IgD-negative memory B cell (primary cell): ENCODE results near the gene RPL3. TPM values are rescaled to one million over a fixed set of nuclear protein-coding genes. Genes with fewer than 3 reads are reported as not detected.
A peak's percentile ranks its signal among the peaks of the same experiment; 100 is the strongest.

Experiments
- H3K27ac Mint-ChIP-seq, 3 donors: one replicate each; pipeline ENCODE4 v1.8.0; 2020 to 2022; ENCODE audit warnings: mild to moderate bottlenecking in 3 of 3, mixed read lengths in 3 of 3, moderate library complexity in 1 of 3
- H3K27me3 Mint-ChIP-seq: one replicate; pipeline ENCODE4 v1.8.0; 2021; ENCODE audit warnings: mixed read lengths
- H3K36me3 Mint-ChIP-seq: one replicate; pipeline ENCODE4 v1.8.0; 2020; ENCODE audit warnings: mild to moderate bottlenecking, mixed read lengths
- H3K4me1 Mint-ChIP-seq, 3 donors: one replicate each; pipeline ENCODE4 v1.8.0; 2020 to 2022; ENCODE audit warnings: mixed read lengths in 3 of 3, mild to moderate bottlenecking in 1 of 3
- H3K4me3 Mint-ChIP-seq, 4 donors: one replicate each; pipeline ENCODE4 v1.8.0; 2020 to 2022; ENCODE audit warnings: mild to moderate bottlenecking in 4 of 4, mixed read lengths in 4 of 4, moderate library complexity in 3 of 4
- H3K9me3 Mint-ChIP-seq, 3 donors: one replicate each; pipeline ENCODE4 v1.8.0; 2020 to 2021; ENCODE audit warnings: mixed read lengths in 3 of 3, mild to moderate bottlenecking in 1 of 3
- polyA plus RNA-seq: library from polyadenylated mRNA; unstranded; fragments of 300-500 nt; fragmentation: Illumina TruSeq; gene quantifications from one replicate; pipeline ENCODE4 v1.2.3, GENCODE V29; 2021

Gene RPL3
- polyA plus RNA-seq, 1 donor from 2014 or later: 4,030 TPM

DNA sequence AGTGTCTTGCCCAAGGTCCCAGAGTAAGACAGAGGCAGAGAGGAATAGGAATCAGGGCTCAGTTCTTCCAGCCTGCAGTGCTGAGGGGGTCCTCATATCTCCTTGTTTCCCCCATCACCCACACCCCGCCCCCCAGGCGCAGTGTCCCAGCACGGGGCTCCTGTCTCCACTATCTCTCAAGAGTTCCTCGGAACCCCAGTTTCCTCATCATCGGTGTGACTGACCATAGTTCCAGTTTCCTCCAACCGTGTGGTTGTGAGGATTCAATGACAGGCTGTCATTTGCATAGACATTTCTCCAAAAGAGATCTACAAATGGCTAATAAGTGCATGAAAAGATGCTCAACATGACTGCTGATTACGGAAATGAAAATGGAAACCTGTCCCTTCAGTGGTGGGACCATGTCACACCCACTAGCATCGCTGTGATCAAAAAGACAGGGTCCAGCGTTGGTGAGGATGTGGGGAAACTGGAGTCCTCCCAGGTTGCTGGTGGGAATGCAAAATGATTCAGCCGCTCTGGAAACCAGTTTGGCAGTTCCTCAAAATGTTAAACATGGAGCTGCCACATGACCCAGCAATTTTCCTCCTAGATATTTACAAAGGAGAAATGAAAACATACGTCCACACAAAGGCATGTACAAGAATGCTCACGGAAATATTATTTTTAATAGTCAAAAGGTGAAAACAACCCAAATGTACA, 42.8 kb downstream of the RPL3 start:
- Mint-ChIP-seq H3K4me3 (no peak overlapping the region), H3K27me3 (peaks cover 12% of the 10 kb centered on the region), H3K36me3 (no peaks in the 10 kb centered on the region), H3K27ac (no peak overlapping the region), H3K9me3 (peaks cover 2 to 6% (median 2%) of the 10 kb centered on the region in 3 donors), H3K4me1 (peaks cover 0 to 6% (median 6%) of the 10 kb centered on the region in 3 donors)

GRCh38 chr22:39275814-39276439, 43.5 kb downstream of the RPL3 start:
- Mint-ChIP-seq H3K27me3 (peaks cover 12% of the 10 kb centered on the region), H3K4me1 (peaks cover 0 to 6% (median 6%) of the 10 kb centered on the region in 3 donors), H3K4me3 (no peak overlapping the region), H3K27ac (no peak overlapping the region), H3K9me3 (peaks cover 2 to 6% (median 2%) of the 10 kb centered on the region in 3 donors), H3K36me3 (no peaks in the 10 kb centered on the region)

DNA sequence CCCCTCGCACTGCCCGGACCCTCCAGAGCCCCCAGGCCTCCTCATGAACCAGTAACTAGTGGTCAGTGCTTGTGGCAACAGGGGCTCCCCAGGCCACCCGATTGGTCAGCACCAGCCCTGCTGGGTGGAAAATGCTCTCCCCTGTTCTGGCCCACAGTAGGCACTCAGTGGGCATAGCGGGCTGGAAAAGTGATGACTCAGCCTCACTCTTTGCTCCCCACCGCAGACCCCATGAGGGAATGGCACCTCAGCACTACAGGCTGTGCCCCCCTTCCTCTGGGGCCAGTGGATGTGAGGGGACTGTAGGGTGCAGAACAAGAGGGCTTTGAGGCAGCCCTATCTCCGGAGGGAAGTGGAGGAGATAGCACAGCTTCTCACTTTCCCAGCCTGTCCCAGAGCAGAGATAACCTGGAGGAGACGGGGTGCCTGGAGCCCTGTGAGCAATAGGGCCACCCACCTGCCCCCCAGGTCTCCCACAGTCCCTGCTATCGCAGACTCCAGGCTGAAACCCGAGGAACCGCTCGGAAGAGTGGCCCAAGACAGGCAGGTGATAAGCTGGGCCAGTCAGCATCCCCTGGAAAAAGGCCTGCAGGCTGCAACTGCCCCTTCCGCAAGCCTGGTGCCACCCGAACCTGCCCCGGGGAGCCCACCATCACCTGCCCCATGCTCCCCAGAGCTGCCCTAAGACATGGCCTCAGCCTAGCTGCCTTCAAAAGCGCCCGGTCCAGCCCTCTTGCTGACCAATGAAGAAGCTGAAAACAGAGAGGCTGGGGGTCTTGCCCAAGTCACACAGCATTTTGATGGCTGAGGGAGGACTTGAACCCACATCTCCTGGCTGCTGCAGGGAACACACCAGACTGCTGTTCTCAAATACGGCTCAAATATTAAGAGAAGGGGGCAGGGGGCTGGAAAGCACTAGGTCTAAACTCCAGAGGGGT, 45.2 kb downstream of the RPL3 start:
- Mint-ChIP-seq H3K4me1 (peaks cover 0 to 6% (median 6%) of the 10 kb centered on the region in 3 donors), H3K4me3 (no peak overlapping the region), H3K9me3 (peaks cover 2 to 6% (median 2%) of the 10 kb centered on the region in 3 donors), H3K27me3 (peaks cover 6% of the 10 kb centered on the region), H3K36me3 (no peaks in the 10 kb centered on the region), H3K27ac (no peak overlapping the region)

GRCh38 chr22:39270792-39271191, 48.6 kb downstream of the RPL3 start:
- no peaks in the 10 kb centered on the region for H3K9me3 Mint-ChIP-seq
- H3K4me1 Mint-ChIP-seq: peaks cover 5 to 10% (median 6%) of the 10 kb centered on the region in 3 donors
- H3K36me3 Mint-ChIP-seq: peaks cover 1% of the 10 kb centered on the region
- no peak overlapping the region for H3K4me3 Mint-ChIP-seq
- peaks cover 4% of the 10 kb centered on the region for H3K27me3 Mint-ChIP-seq
- no peak overlapping the region for H3K27ac Mint-ChIP-seq

- Mint-ChIP-seq H3K4me3 (no peak overlapping the region), H3K27ac (no peak overlapping the region), H3K4me1 (peaks cover 5 to 10% (median 6%) of the 10 kb centered on the region in 3 donors), H3K9me3 (no peaks in the 10 kb centered on the region), H3K27me3 (peaks cover 4% of the 10 kb centered on the region), H3K36me3 (peaks cover 3% of the 10 kb centered on the region)
Observed at GRCh38 chr22:39270280-39270679, 49.1 kb downstream of the RPL3 start.

GRCh38 chr22:39269095-39269790, 50.2 kb downstream of the RPL3 start:
- Mint-ChIP-seq H3K9me3 (no peaks in the 10 kb centered on the region), H3K36me3 (peaks cover 3% of the 10 kb centered on the region), H3K4me1 (peaks cover 5 to 10% (median 6%) of the 10 kb centered on the region in 3 donors), H3K27ac (no peak overlapping the region), H3K27me3 (peaks cover 6% of the 10 kb centered on the region), H3K4me3 (no peak overlapping the region)

GRCh38 chr22:39268645-39269044, 50.8 kb downstream of the RPL3 start:
- Mint-ChIP-seq H3K36me3 (peaks cover 3% of the 10 kb centered on the region), H3K27me3 (peaks cover 8% of the 10 kb centered on the region), H3K4me3 (no peak overlapping the region), H3K9me3 (no peaks in the 10 kb centered on the region), H3K4me1 (peaks cover 5 to 10% (median 6%) of the 10 kb centered on the region in 3 donors), H3K27ac (no peak overlapping the region)

DNA sequence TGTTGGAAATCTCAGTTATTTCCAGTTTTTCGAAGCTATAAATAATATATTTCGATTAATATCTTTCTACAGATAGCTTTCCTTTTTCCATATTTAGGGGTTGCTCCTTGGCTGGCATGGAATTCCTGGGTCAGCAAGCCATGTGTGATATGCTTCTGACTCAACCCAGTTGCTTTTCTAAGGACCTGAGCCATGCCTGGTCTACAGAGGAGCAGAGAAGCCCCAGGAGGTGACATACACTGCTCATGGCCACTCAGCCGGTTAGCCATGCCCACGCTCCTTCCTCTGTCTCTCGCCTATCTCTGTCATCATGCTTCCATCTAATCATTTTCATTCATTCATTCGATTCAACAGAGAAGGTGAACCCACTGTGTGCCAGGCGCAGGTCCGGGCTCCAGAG, 51.4 kb downstream of the RPL3 start:
- peaks cover 3% of the 10 kb centered on the region for H3K36me3 Mint-ChIP-seq
- H3K4me1 Mint-ChIP-seq: peaks cover 5 to 10% (median 6%) of the 10 kb centered on the region in 3 donors
- no peaks in the 10 kb centered on the region for H3K9me3 Mint-ChIP-seq
- peaks cover 8% of the 10 kb centered on the region for H3K27me3 Mint-ChIP-seq
- H3K4me3 Mint-ChIP-seq: no peak overlapping the region
- no peak overlapping the region for H3K27ac Mint-ChIP-seq

DNA sequence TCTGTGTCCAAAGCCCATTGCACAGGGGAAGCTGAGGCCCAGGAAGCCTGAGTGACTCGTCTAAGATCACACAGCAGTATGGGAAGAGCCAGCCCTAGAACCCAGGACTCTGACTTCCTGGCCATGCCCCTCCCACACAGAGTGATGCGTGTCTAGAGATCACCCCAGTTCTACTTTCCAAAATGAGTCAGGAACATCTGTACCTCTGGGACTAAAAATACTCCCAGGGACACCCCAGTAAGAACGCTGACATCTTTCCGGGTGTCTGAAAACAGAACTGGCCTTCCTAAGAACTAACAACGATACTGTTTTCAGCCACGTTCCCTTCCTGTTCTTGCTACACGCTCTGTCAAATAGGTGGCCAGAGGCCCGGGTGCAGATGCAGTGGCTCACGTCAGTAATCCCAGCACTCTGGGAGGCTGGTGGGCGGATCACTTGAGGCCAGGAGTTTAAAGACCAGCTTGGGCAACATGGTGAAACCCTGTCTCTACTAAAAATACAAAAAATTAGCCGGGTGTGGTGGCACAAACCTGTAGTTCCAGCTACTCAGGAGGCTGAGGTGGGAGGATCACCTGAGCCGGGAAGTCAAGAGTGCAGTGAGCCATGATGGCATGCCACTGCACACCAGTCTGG, 52.9 kb downstream of the RPL3 start:
- Mint-ChIP-seq H3K27ac (peak overlapping the region in 2 of 3 donors; percentile 67 to 88), H3K36me3 (peaks cover 3% of the 10 kb centered on the region), H3K4me1 (peaks cover 5 to 10% (median 8%) of the 10 kb centered on the region in 3 donors), H3K4me3 (peak overlapping the region in 1 of 4 donors; percentile 49), H3K9me3 (peaks cover 0 to 4% (median 0%) of the 10 kb centered on the region in 3 donors), H3K27me3 (peaks cover 10% of the 10 kb centered on the region)

DNA sequence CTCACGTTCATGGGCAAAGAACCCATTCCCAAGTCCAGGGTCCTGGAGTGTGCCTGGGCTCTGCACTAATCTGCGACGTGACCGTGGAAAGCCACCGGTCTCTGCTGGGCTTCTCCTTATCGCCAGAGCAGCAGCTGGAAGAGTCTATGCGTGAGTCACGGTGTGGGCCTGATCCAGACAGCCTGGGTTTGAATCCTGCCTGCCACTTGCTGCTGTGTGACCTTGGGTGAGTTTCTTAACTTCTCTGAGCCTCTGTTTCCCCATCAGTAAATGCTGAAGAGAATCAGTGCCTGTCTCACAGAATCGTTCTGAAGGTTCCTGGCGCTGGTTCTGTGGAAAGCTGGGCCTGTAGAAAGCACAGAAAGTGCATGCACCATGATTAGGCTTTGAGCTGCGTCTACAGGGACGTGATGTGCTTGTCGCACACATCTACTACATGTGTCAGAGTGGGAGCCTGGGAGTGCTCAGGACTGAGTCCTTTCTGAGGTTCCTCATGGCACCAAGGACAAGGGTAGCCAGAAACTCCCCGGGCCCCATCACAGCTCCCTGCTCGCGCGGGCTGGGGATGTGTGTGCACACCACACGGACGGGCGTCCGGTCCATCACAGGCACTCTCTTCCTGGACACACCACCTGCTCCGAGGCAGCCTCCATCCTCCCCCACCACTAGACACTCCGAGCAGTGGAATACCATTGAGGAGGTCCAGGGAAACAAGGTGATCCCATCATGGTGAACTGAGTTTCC, 54.1 kb downstream of the RPL3 start:
- Mint-ChIP-seq H3K4me3 (peak overlapping the region in 1 of 4 donors; percentile 65), H3K27me3 (peaks cover 10% of the 10 kb centered on the region), H3K4me1 (peaks cover 5 to 10% (median 8%) of the 10 kb centered on the region in 3 donors)

GRCh38 chr22:39264349-39265038, 54.9 kb downstream of the RPL3 start:
- Mint-ChIP-seq H3K36me3 (peaks cover 5% of the 10 kb centered on the region), H3K9me3 (peaks cover 0 to 10% (median 3%) of the 10 kb centered on the region in 3 donors), H3K27ac (no peak overlapping the region), H3K27me3 (peaks cover 10% of the 10 kb centered on the region), H3K4me1 (peaks cover 5 to 10% (median 8%) of the 10 kb centered on the region in 3 donors), H3K4me3 (peak overlapping the region in 1 of 4 donors; percentile 45)

More for the DNA sequence above, 54.1 kb downstream of the RPL3 start:
- peaks cover 5% of the 10 kb centered on the region for H3K36me3 Mint-ChIP-seq
- H3K27ac Mint-ChIP-seq: peak overlapping the region in 1 of 3 donors; percentile 77
- H3K9me3 Mint-ChIP-seq: peaks cover 0 to 10% (median 3%) of the 10 kb centered on the region in 3 donors

GRCh38 chr22:39263626-39264348, 55.6 kb downstream of the RPL3 start:
- H3K4me3 Mint-ChIP-seq: no peak overlapping the region
- peaks cover 10% of the 10 kb centered on the region for H3K27me3 Mint-ChIP-seq

More at GRCh38 chr22:39263626-39264348, 55.6 kb downstream of the RPL3 start:
- Mint-ChIP-seq H3K9me3 (peaks cover 0 to 10% (median 3%) of the 10 kb centered on the region in 3 donors), H3K4me1 (peaks cover 5 to 10% (median 8%) of the 10 kb centered on the region in 3 donors), H3K27ac (no peak overlapping the region), H3K36me3 (peaks cover 5% of the 10 kb centered on the region)
